Activated naive CD4-positive, alpha-beta T cell treated with anti-CD3 and anti-CD28 coated beads for 36 hours (primary cell): ENCODE measurements around the gene ITGA3. TPM values are rescaled to one million over a fixed set of nuclear protein-coding genes. Genes with fewer than 3 reads are reported as not detected.
A peak's percentile ranks its signal among the peaks of the same experiment; 100 is the strongest.

Experiments
- CTCF ChIA-PET: fragments of 350-600 bp; sonication (Branson Sonifier 250); formaldehyde crosslinking; loops from one replicate; lab custom pipeline; 2021; ENCODE audit warnings: antibody characterized with exemption; lab: Charles Lee
- DNase-seq: peaks from one replicate; pipeline ENCODE4 v3.0.0-alpha.2; 2020
- H3K27ac Mint-ChIP-seq: one replicate; pipeline ENCODE4 v1.8.0; 2021; ENCODE audit warnings: mild to moderate bottlenecking, mixed read lengths
- H3K27me3 Mint-ChIP-seq: one replicate; pipeline ENCODE4 v1.8.0; 2021; ENCODE audit warnings: low read depth, mixed read lengths
- H3K36me3 Mint-ChIP-seq: one replicate; pipeline ENCODE4 v1.8.0; 2021; ENCODE audit warnings: low read depth, mixed read lengths
- H3K4me1 Mint-ChIP-seq: one replicate; pipeline ENCODE4 v1.8.0; 2021; ENCODE audit warnings: low read depth, mixed read lengths
- H3K4me3 Mint-ChIP-seq: one replicate; pipeline ENCODE4 v1.8.0; 2021; ENCODE audit warnings: mild to moderate bottlenecking, moderate library complexity, mixed read lengths
- H3K9me3 Mint-ChIP-seq: one replicate; pipeline ENCODE4 v1.8.0; 2021; ENCODE audit warnings: mixed read lengths
- intact Hi-C: fragments of 100-400 bp; cut with micrococcal nuclease; formaldehyde crosslinking; loops from one replicate; pipeline ENCODE4 v1.15.1; 2023
- total RNA-seq, 2 experiments: library from RNA; stranded (reverse); gene quantifications; one replicate each; pipeline ENCODE4 v1.2.3, GENCODE V29; 2021

Gene ITGA3
- total RNA-seq, 2 experiments from 2014 or later, result 17.9 to 19.3 TPM

GRCh38 chr17:50047488-50048126 lies 8.3 kb upstream of the ITGA3 start:
- Mint-ChIP-seq H3K36me3 (no peaks in the 10 kb centered on the region), H3K27ac (peak overlapping the region; percentile 62), H3K27me3 (peaks cover 2% of the 10 kb centered on the region), H3K4me1 (peaks cover 46% of the 10 kb centered on the region), H3K4me3 (no peak overlapping the region), H3K9me3 (no peaks in the 10 kb centered on the region)
- intact Hi-C loops, result no loop called here
- CTCF ChIA-PET, result interaction anchor here (1.2 to 2.1 kb wide), 4 partner anchors 21 to 50 kb away, joined by 5 to 7 read pairs (median 6); partner anchors contain the start of gene PDK2
- DNase-seq, result peak; percentile 64

GRCh38 chr17:50048146-50048720 lies 7.7 kb upstream of the ITGA3 start:
- CTCF ChIA-PET, result interaction anchor here (1.8 to 2.1 kb wide), 2 partner anchors 21 to 51 kb away, joined by 5 to 6 read pairs; no protein-coding TSS in a partner anchor
- Mint-ChIP-seq H3K27ac (no peak overlapping the region), H3K4me1 (peaks cover 46% of the 10 kb centered on the region)

GRCh38 chr17:50048988-50049387 lies 6.9 kb upstream of the ITGA3 start:
- Mint-ChIP-seq H3K27ac (no peak overlapping the region), H3K4me3 (no peak overlapping the region), H3K36me3 (no peaks in the 10 kb centered on the region), H3K4me1 (peaks cover 46% of the 10 kb centered on the region), H3K9me3 (no peaks in the 10 kb centered on the region), H3K27me3 (peaks cover 2% of the 10 kb centered on the region)
- CTCF ChIA-PET, result interaction anchor here (1.0 to 2.1 kb wide), 3 partner anchors 22 to 52 kb away, joined by 3 to 6 read pairs (median 5); no protein-coding TSS in a partner anchor
- intact Hi-C loops, result no loop called here
- no peak for DNase-seq

More at GRCh38 chr17:50048146-50048720, 7.7 kb upstream of the ITGA3 start:
- Mint-ChIP-seq H3K9me3 (no peaks in the 10 kb centered on the region), H3K27me3 (peaks cover 2% of the 10 kb centered on the region), H3K36me3 (no peaks in the 10 kb centered on the region), H3K4me3 (no peak overlapping the region)
- intact Hi-C loops, result no loop called here
- DNase-seq, result no peak

- peak overlapping the region; percentile 17 for H3K27ac Mint-ChIP-seq
- H3K36me3 Mint-ChIP-seq, result no peaks in the 10 kb centered on the region
- peaks cover 46% of the 10 kb centered on the region for H3K4me1 Mint-ChIP-seq
- H3K27me3 Mint-ChIP-seq, result peaks cover 2% of the 10 kb centered on the region
- no peak for DNase-seq
- H3K9me3 Mint-ChIP-seq, result no peaks in the 10 kb centered on the region
- intact Hi-C loops, result loop anchor here (5.0 to 10.0 kb wide), 2 partner anchors 258 to 375 kb away; partner anchors contain the start of gene SPOP
- CTCF ChIA-PET, result interaction anchor here (1.0 kb wide), 1 partner anchor 38 kb away, joined by 3 read pairs; no protein-coding TSS in a partner anchor
- H3K4me3 Mint-ChIP-seq, result no peak overlapping the region
These were observed 6.3 kb upstream of the ITGA3 start for GRCh38 chr17:50049636-50050035.

DNA sequence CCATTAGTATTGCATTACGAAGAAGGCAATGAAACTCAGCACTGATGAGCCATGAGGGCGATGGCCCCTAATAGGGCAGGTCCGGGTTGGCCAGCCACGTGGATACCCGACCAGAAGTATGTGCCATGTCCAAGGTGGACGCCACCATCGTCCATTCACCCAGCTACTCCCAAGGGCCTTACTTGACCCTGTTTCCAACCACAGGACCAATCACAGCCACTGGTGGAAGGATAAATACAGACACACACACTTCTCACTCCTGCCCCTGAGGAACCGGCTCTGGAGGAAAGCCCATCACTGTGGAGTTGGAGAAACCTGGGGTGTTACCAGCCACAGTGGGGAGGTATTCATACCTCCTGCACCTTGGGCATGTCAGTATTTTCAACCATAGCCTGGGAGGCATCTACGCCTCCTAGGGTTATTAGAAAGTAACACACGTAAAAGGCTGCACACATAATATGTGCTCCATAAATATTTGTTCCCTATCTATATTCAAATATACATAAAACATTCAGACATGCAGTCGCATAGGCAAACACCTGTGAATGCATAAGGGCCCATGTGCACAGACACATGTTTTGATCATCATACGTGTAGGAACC lies 5.4 kb upstream of the ITGA3 start:
- Mint-ChIP-seq H3K4me1 (peaks cover 52% of the 10 kb centered on the region), H3K9me3 (no peaks in the 10 kb centered on the region), H3K4me3 (peak overlapping the region; percentile 32), H3K27ac (peak overlapping the region; percentile 89), H3K27me3 (peaks cover 2% of the 10 kb centered on the region), H3K36me3 (no peaks in the 10 kb centered on the region)
- intact Hi-C loops, result loop anchor here (1.0 to 10.0 kb wide), 3 partner anchors 101 to 376 kb away; partner anchors contain the start of gene SPOP
- DNase-seq, result no peak
- CTCF ChIA-PET, result no interaction called here

GRCh38 chr17:50051082-50051576 lies 4.8 kb upstream of the ITGA3 start:
- Mint-ChIP-seq H3K9me3 (no peaks in the 10 kb centered on the region), H3K4me3 (peak overlapping the region; percentile 32), H3K4me1 (peaks cover 52% of the 10 kb centered on the region), H3K27me3 (peaks cover 2% of the 10 kb centered on the region), H3K27ac (peak overlapping the region; percentile 89), H3K36me3 (no peaks in the 10 kb centered on the region)
- DNase-seq, result peak; percentile 94
- CTCF ChIA-PET, result interaction anchor here (0.5 to 1.2 kb wide), 2 partner anchors 36 to 43 kb away, joined by 3 to 4 read pairs; no protein-coding TSS in a partner anchor
- intact Hi-C loops, result loop anchor here (1.0 to 10.0 kb wide), 3 partner anchors 100 to 376 kb away; partner anchors contain the start of gene SPOP

GRCh38 chr17:50051606-50052005 lies 4.3 kb upstream of the ITGA3 start:
- Mint-ChIP-seq H3K27ac (peak overlapping the region; percentile 89), H3K36me3 (no peaks in the 10 kb centered on the region), H3K9me3 (no peaks in the 10 kb centered on the region), H3K4me1 (peaks cover 54% of the 10 kb centered on the region), H3K27me3 (peaks cover 2% of the 10 kb centered on the region), H3K4me3 (peak overlapping the region; percentile 32)
- intact Hi-C loops, result loop anchor here (1.0 to 10.0 kb wide), 3 partner anchors 100 to 377 kb away; partner anchors contain the start of gene SPOP
- CTCF ChIA-PET, result interaction anchor here (0.5 to 7.0 kb wide), 4 partner anchors 22 to 43 kb away, joined by 3 to 47 read pairs (median 18); no protein-coding TSS in a partner anchor
- no peak for DNase-seq

DNA sequence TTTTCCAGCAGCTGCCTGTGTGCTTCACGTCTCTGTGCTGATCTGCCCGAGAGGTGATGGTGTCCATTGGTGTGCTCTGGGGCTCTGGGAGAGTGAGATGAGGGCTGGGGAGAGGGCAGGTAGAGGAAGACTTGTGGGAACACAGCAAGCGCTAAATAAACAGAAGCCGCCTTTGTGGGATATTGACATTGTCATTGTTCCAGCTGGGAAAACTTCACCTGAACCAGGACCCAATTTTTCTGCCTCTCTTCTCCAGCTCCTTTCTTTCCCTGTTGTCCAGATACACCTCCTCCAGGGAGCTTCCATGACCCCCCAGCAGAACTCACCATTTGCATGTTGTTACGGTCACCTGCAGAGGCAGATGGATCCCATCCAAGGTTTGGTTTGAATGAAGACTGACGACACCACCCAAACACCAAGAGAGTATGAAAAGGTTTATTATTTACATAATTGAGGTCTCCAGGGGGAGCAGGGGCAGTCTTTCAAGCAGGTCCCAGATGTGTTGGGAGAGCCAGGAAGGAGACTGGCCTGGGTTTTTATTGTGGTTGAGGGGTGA lies 3.6 kb upstream of the ITGA3 start:
- H3K36me3 Mint-ChIP-seq, result no peaks in the 10 kb centered on the region
- CTCF ChIA-PET, result interaction anchor here (0.9 to 7.0 kb wide), 4 partner anchors 16 to 42 kb away, joined by 3 to 47 read pairs (median 18); no protein-coding TSS in a partner anchor
- H3K27ac Mint-ChIP-seq, result peak overlapping the region; percentile 89
- H3K4me1 Mint-ChIP-seq, result peaks cover 57% of the 10 kb centered on the region
- no peaks in the 10 kb centered on the region for H3K9me3 Mint-ChIP-seq
- no peak for DNase-seq
- intact Hi-C loops, result loop anchor here (5.0 to 10.0 kb wide), 2 partner anchors 255 to 378 kb away; partner anchors contain the start of gene SPOP
- peaks cover 2% of the 10 kb centered on the region for H3K27me3 Mint-ChIP-seq
- no peak overlapping the region for H3K4me3 Mint-ChIP-seq

GRCh38 chr17:50052822-50053653 lies 2.9 kb upstream of the ITGA3 start:
- Mint-ChIP-seq H3K4me3 (no peak overlapping the region), H3K9me3 (no peaks in the 10 kb centered on the region), H3K36me3 (no peaks in the 10 kb centered on the region), H3K27ac (no peak overlapping the region), H3K4me1 (peaks cover 54% of the 10 kb centered on the region), H3K27me3 (peaks cover 2% of the 10 kb centered on the region)
- CTCF ChIA-PET, result interaction anchor here (0.6 to 7.0 kb wide), 6 partner anchors 16 to 57 kb away, joined by 3 to 47 read pairs (median 3); no protein-coding TSS in a partner anchor
- intact Hi-C loops, result loop anchor here (5.0 to 10.0 kb wide), 2 partner anchors 254 to 378 kb away; partner anchors contain the start of gene SPOP
- DNase-seq, result no peak

GRCh38 chr17:50053654-50053960 lies 2.3 kb upstream of the ITGA3 start:
- peak overlapping the region; percentile 5 for H3K4me3 Mint-ChIP-seq
- no peaks in the 10 kb centered on the region for H3K36me3 Mint-ChIP-seq
- peaks cover 53% of the 10 kb centered on the region for H3K4me1 Mint-ChIP-seq
- peaks cover 2% of the 10 kb centered on the region for H3K27me3 Mint-ChIP-seq
- no peak overlapping the region for H3K27ac Mint-ChIP-seq
- H3K9me3 Mint-ChIP-seq, result no peaks in the 10 kb centered on the region
- DNase-seq, result no peak
- intact Hi-C loops, result loop anchor here (5.0 to 10.0 kb wide), 2 partner anchors 254 to 379 kb away; partner anchors contain the start of gene SPOP
- CTCF ChIA-PET, result interaction anchor here (0.6 to 7.0 kb wide), 5 partner anchors 24 to 57 kb away, joined by 3 to 47 read pairs (median 3); no protein-coding TSS in a partner anchor

DNA sequence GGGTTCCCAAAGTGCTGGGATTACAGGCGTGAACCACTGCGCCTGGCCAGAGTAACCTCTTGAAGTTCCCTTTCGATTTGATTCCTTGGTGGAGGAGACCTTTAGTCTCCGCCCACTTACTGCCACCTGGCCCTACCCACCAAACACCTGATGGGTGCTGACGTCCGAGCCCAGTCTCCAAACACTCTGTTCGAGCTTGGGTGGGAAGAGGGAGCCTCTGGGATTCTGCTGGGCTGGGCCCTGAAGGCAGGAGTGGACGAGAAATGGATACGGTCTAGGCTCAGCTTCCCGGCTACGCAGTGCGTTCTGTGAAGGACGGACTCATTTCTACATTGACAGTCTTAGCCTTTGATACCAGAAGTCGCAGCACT lies 870 bp upstream of the ITGA3 start:
- Mint-ChIP-seq H3K9me3 (no peaks in the 10 kb centered on the region), H3K36me3 (no peaks in the 10 kb centered on the region), H3K27ac (peak overlapping the region; percentile 81), H3K4me1 (peaks cover 43% of the 10 kb centered on the region), H3K4me3 (peak overlapping the region; percentile 87), H3K27me3 (no peaks in the 10 kb centered on the region)
- intact Hi-C loops, result loop anchor here (1.0 to 10.0 kb wide), 3 partner anchors 32 to 693 kb away; partner anchors contain the start of genes SPOP and ZNF652
- CTCF ChIA-PET, result interaction anchor here (1.0 to 7.0 kb wide), 4 partner anchors 26 to 60 kb away, joined by 3 to 47 read pairs (median 18); no protein-coding TSS in a partner anchor
- DNase-seq, result peak; percentile 54
